Measurements from ENCODE around the gene RAB11FIP4.

RAB11FIP4 gene

DNA sequence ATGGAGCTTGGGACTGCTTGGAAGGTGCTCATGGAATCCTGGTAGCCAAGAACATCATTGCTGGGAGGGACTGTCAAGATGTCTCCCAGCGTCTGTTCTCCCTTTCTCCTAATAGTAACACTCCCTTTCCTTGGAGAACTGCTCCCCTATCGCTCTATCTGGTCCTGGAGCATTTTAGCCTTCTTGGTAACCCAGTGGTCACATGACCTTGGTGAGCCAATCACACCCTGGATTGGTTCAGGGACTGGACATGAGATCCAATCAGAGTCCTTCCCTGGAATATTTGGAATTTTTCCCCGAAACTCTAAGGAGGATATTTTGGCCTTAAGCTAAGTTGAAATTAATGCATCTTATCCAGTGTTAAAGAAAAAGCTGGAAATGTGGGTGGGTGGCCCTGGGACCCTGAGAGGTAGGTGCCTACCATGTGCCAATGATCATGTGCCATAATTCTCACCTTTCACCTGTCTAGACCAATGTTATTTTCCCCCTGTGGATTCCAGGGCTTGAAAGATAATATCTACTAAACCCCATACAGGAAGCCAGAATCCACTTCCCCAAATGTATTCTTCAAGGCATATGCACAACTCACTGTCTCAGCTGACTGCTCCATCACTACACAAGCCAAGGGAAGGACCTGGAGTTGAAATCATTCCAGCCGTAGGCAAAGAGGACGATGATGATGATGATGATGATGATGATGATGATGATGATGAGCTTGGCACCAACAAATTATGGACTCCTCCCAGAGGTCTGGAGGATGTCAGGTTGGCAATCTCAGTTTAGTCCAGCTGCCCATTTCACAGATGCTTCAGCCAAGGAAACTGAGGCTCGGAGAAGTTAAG lies 193.2 kb downstream of the RAB11FIP4 start:
- H3K4me1 ChIP-seq (ENCODE audit: control insufficient read depth in 1 of 2, insufficient read depth in 2 of 2, low read length in 2 of 2) = peaks cover 13 to 28% of the 10 kb centered on the region in 2 donors
- no peaks in the 10 kb centered on the region for H3K9me3 ChIP-seq (ENCODE audit: control insufficient read depth in 1 of 2, low read length in 2 of 2)
- H3K27ac ChIP-seq (ENCODE audit: low read length) = no peak overlapping the region
- H3K36me3 ChIP-seq (ENCODE audit: control insufficient read depth in 1 of 2, insufficient read depth in 2 of 2, low read length in 2 of 2) = no peaks in the 10 kb centered on the region
- H3K4me3 ChIP-seq (ENCODE audit: low read depth in 1 of 2, low read length in 2 of 2) = no peak overlapping the region
- H3K27me3 ChIP-seq (ENCODE audit: low read depth, low read length) = no peaks in the 10 kb centered on the region

- Histone ChIP-seq H3K4me1 (ENCODE audit: control insufficient read depth in 1 of 2, insufficient read depth in 2 of 2, low read length in 2 of 2) (peaks cover 13 to 28% of the 10 kb centered on the region in 2 donors), H3K36me3 (ENCODE audit: control insufficient read depth in 1 of 2, insufficient read depth in 2 of 2, low read length in 2 of 2) (no peaks in the 10 kb centered on the region), H3K27ac (ENCODE audit: low read length) (no peak overlapping the region), H3K9me3 (ENCODE audit: control insufficient read depth in 1 of 2, low read length in 2 of 2) (no peaks in the 10 kb centered on the region), H3K27me3 (ENCODE audit: low read depth, low read length) (no peaks in the 10 kb centered on the region), H3K4me3 (ENCODE audit: low read depth in 1 of 2, low read length in 2 of 2) (no peak overlapping the region)
These were observed 193.8 kb downstream of the RAB11FIP4 start for GRCh38 chr17:31585280-31585630.

- no peaks in the 10 kb centered on the region for H3K27me3 ChIP-seq (ENCODE audit: low read depth, low read length)
- no peak overlapping the region for H3K27ac ChIP-seq (ENCODE audit: low read length)
- H3K4me3 ChIP-seq (ENCODE audit: low read depth in 1 of 2, low read length in 2 of 2) = no peak overlapping the region
- no peaks in the 10 kb centered on the region for H3K36me3 ChIP-seq (ENCODE audit: control insufficient read depth in 1 of 2, insufficient read depth in 2 of 2, low read length in 2 of 2)
- H3K9me3 ChIP-seq (ENCODE audit: control insufficient read depth in 1 of 2, low read length in 2 of 2) = no peaks in the 10 kb centered on the region
- peaks cover 8 to 13% of the 10 kb centered on the region in 2 donors for H3K4me1 ChIP-seq (ENCODE audit: control insufficient read depth in 1 of 2, insufficient read depth in 2 of 2, low read length in 2 of 2)
These were observed 195.5 kb downstream of the RAB11FIP4 start for GRCh38 chr17:31586946-31587345.

GRCh38 chr17:31587462-31587861 lies 196.0 kb downstream of the RAB11FIP4 start:
- Histone ChIP-seq H3K4me3 (ENCODE audit: low read depth in 1 of 2, low read length in 2 of 2) (no peak overlapping the region), H3K9me3 (ENCODE audit: control insufficient read depth in 1 of 2, low read length in 2 of 2) (no peaks in the 10 kb centered on the region), H3K36me3 (ENCODE audit: control insufficient read depth in 1 of 2, insufficient read depth in 2 of 2, low read length in 2 of 2) (no peaks in the 10 kb centered on the region), H3K27ac (ENCODE audit: low read length) (no peak overlapping the region), H3K27me3 (ENCODE audit: low read depth, low read length) (no peaks in the 10 kb centered on the region), H3K4me1 (ENCODE audit: control insufficient read depth in 1 of 2, insufficient read depth in 2 of 2, low read length in 2 of 2) (peaks cover 2 to 8% of the 10 kb centered on the region in 2 donors)
